Suprapubic skin (tissue), 4 donors: ENCODE measurements around the gene DHRS9. TPM values are rescaled to one million over a fixed set of nuclear protein-coding genes. Genes with fewer than 3 reads are reported as not detected.

Experiments used
- DNase-seq, 2 donors: peaks; one replicate each; pipeline ENCODE4 v3.0.0-alpha.2; 2019; ENCODE audit warnings: low spot score in 2 of 2
- H3K27ac ChIP-seq: fragments of 200-600 bp; sonication (generic); one replicate; pipeline ENCODE4 v1.5.1; 2019
- H3K27me3 ChIP-seq: fragments of 200-600 bp; sonication (generic); one replicate; pipeline ENCODE4 v1.5.1; 2019
- H3K36me3 ChIP-seq: fragments of 200-600 bp; sonication (generic); one replicate; pipeline ENCODE4 v1.5.1; 2019
- H3K4me1 ChIP-seq: fragments of 200-600 bp; sonication (generic); one replicate; pipeline ENCODE4 v1.5.1; 2019
- H3K4me3 ChIP-seq: fragments of 200-600 bp; sonication (generic); one replicate; pipeline ENCODE4 v1.5.1; 2019; ENCODE audit warnings: mild to moderate bottlenecking
- H3K9me3 ChIP-seq: fragments of 200-600 bp; sonication (generic); one replicate; pipeline ENCODE4 v1.5.1; 2019
- EP300 ChIP-seq: sonication (generic); formaldehyde crosslinking; IDR thresholded peaks from one replicate; pipeline ENCODE4 v1.6.1; 2017; ENCODE audit warnings: antibody characterized with exemption
- POLR2A ChIP-seq, 2 donors: fragments of 450-650 bp; IDR thresholded peaks; one replicate each; pipeline ENCODE4 v1.6.1; 2017; ENCODE audit warnings: antibody characterized with exemption in 2 of 2, mild to moderate bottlenecking in 2 of 2, moderate library complexity in 2 of 2
- POLR2AphosphoS5 ChIP-seq, 3 donors: sonication (generic); formaldehyde crosslinking; IDR thresholded peaks; one replicate each; pipeline ENCODE4 v1.6.1; 2017; ENCODE audit warnings: antibody characterized with exemption in 3 of 3
- WGBS: methylation state at CpG from one replicate; pipeline ENCODE4 v1.1.5; 2018; 5-methylcytosine and 5-hydroxymethylcytosine counted together
- total RNA-seq, 4 donors: library from RNA; depleted of rRNA; stranded (reverse); fragments of >200 nt; gene quantifications; one replicate each; pipeline ENCODE4 v1.1.0, GENCODE V29; 2016
- TF ChIP-seq, protein P1 (sequence below), 2 donors: fragments of 200-600 bp in 1 of 2; fragments of 450-650 bp in 1 of 2; sonication (generic) in 1 of 2; IDR thresholded peaks; one replicate each; pipeline ENCODE4 v1.5.1; 2016 to 2019; ENCODE audit warnings: antibody characterized with exemption in 2 of 2, mild to moderate bottlenecking in 1 of 2, moderate library complexity in 1 of 2

The DHRS9 gene
- total RNA-seq, 4 donors from 2014 or later = 2.0 to 3.9 (median 2.3) TPM

DNA sequence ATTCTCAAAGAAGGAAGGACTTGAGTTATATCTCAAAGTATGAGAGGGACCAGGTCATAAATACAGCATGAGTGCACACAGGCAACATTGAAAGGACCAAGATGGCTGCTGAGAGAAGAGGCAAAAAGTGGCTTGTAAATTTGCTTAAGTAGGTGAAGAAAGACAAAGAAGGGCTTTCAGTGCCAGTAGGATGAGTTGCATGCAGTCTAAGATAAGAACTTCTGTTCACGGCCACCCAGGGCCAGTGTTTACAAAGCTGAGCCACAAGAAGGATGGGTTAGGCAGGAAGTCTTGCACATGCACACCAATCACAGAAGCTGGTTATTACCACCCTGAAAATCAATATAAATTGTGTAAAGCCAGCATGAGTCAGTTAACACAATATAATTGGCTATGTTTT is 35.1 kb upstream of the DHRS9 start:
- H3K9me3 ChIP-seq = no peaks in the 10 kb centered on the region
- no peaks in the 10 kb centered on the region for H3K36me3 ChIP-seq
- DNase-seq = no peak
- H3K4me1 ChIP-seq = peaks cover 4% of the 10 kb centered on the region
- WGBS = 66% methylated on average over 1 of the region's 1 CpG
- no peak overlapping the region for H3K4me3 ChIP-seq
- no peak for TF ChIP-seq EP300
- H3K27me3 ChIP-seq = no peaks in the 10 kb centered on the region
- H3K27ac ChIP-seq = no peak overlapping the region

DNA sequence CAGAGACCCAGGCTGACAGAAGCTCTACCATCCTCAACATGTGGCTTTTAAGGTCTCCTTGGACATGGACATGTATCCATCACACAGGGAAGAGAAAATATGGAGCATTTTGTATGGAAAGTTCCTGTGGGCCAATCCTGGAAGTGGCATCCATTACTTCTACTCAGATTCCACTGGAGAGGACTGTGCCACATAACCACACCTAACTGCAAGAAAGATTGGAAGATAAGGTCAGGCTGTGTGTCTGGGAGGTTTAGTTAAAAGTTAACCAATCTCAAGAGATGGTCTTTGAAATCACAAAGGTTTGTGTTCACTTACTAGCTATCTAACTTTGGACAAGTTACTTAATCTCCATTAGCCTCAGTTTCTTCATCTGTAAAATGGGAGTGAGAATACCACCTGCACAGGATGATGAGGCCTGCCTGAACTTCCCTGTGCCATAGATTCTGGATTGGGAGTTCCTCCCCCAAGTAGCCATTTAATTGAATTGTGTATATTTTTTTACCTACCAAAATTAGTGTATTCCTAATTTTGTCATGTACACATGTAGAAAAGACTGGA is 34.3 kb upstream of the DHRS9 start:
- DNase-seq = no peak
- H3K4me1 ChIP-seq = peaks cover 4% of the 10 kb centered on the region
- H3K4me3 ChIP-seq = no peak overlapping the region
- H3K27ac ChIP-seq = no peak overlapping the region
- no peaks in the 10 kb centered on the region for H3K36me3 ChIP-seq
- H3K9me3 ChIP-seq = no peaks in the 10 kb centered on the region
- TF ChIP-seq POLR2A (IDR thresholded peaks at IDR 0.05) = no peak
- no peaks in the 10 kb centered on the region for H3K27me3 ChIP-seq

DNA sequence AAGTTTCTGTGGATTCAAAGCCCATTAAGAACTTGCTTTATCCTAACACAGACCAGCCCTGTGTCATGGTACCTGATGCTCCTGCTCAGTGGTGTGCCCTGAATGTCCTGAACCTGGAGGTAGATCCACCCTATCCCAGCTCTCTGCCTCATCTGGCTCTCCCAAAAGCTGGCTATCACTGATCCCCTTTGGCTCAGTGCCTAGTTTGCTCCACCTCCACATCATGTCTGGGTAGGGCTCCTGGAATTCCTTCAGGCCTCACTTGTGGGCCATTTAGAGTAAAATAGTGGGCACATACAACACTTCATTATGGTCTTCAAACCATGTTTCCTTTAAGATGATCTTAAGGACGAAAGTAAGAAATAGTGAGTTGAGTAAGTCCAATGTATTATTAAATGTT is 33.5 kb upstream of the DHRS9 start:
- Histone ChIP-seq H3K27me3 (no peaks in the 10 kb centered on the region), H3K36me3 (no peaks in the 10 kb centered on the region), H3K4me1 (peaks cover 4% of the 10 kb centered on the region), H3K4me3 (no peak overlapping the region), H3K9me3 (no peaks in the 10 kb centered on the region), H3K27ac (no peak overlapping the region)
- no peak for DNase-seq
- TF ChIP-seq EP300 = no peak
- no peak for TF ChIP-seq POLR2A (IDR thresholded peaks at IDR 0.05)
- TF ChIP-seq, protein P1, sequence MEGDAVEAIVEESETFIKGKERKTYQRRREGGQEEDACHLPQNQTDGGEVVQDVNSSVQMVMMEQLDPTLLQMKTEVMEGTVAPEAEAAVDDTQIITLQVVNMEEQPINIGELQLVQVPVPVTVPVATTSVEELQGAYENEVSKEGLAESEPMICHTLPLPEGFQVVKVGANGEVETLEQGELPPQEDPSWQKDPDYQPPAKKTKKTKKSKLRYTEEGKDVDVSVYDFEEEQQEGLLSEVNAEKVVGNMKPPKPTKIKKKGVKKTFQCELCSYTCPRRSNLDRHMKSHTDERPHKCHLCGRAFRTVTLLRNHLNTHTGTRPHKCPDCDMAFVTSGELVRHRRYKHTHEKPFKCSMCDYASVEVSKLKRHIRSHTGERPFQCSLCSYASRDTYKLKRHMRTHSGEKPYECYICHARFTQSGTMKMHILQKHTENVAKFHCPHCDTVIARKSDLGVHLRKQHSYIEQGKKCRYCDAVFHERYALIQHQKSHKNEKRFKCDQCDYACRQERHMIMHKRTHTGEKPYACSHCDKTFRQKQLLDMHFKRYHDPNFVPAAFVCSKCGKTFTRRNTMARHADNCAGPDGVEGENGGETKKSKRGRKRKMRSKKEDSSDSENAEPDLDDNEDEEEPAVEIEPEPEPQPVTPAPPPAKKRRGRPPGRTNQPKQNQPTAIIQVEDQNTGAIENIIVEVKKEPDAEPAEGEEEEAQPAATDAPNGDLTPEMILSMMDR (IDR thresholded peaks at IDR 0.05) = no peak
- no peak for TF ChIP-seq POLR2AphosphoS5 (IDR thresholded peaks at IDR 0.05)
- 92% methylated on average over 1 of the region's 1 CpG for WGBS

DNA sequence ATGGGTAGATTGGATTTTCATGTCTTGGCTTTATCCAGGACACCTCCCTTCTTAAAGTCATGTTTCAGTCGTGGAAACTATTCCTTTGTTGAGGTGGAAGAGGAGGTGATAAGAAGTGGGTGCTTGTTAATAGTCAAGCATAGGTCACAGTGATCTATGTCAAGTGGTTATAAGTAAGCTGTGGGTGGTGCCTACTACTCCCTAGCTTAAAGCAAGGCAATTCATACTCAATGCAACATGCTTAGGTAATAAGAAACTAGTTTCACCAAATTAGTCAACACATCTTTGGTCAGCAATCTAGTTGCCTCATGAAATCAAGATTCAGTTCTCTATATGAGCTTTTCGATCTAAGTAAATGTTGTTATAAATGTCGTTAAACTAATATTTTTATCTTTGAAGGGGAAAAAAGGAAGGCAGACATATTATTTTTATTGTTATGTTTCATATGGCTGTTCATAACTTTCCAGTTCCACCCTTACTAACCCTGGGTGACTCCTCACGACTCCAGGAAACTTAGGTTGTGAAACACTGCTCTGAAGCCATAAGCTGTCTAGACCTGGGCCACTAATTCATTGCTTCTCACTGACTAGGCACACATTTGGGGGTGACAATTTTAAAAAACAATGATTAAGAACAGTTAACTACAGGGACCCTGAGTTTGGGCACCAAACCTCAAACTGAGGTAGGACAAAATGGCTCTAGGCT is 32.5 kb upstream of the DHRS9 start:
- TF ChIP-seq POLR2A (IDR thresholded peaks at IDR 0.05) (no peak), EP300 (no peak), POLR2AphosphoS5 (IDR thresholded peaks at IDR 0.05) (no peak)
- TF ChIP-seq, protein P1 (IDR thresholded peaks at IDR 0.05) = no peak
- H3K27ac ChIP-seq = no peak overlapping the region
- no peak overlapping the region for H3K4me3 ChIP-seq
- no peak for DNase-seq
- peaks cover 4% of the 10 kb centered on the region for H3K4me1 ChIP-seq
- 66% methylated on average over 4 of the region's 4 CpGs for WGBS
- H3K9me3 ChIP-seq = no peaks in the 10 kb centered on the region
- no peaks in the 10 kb centered on the region for H3K27me3 ChIP-seq
- H3K36me3 ChIP-seq = no peaks in the 10 kb centered on the region

DNA sequence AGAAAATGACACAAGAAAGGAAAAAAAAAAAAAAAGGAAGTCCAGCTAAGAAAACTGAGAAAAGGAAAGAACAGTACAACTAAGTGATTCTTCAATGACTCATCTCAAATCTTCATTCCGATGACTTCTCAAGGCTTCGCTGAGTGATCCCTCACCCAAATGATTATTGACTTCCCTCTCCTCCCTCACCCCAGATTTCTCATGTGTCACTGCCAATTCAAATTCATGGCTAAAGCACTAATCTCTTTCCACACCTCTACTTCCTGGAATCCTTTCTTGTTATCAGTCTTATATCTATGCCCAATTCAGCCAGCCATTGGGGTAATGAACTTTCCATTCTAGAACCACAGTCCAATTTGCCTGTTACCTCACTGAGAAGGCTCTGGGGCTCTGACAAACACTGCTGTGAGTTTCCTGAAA is 31.0 kb upstream of the DHRS9 start:
- H3K4me3 ChIP-seq = no peak overlapping the region
- no peaks in the 10 kb centered on the region for H3K9me3 ChIP-seq
- no peak for DNase-seq
- no peak overlapping the region for H3K27ac ChIP-seq
- H3K27me3 ChIP-seq = no peaks in the 10 kb centered on the region
- peaks cover 4% of the 10 kb centered on the region for H3K4me1 ChIP-seq
- no peaks in the 10 kb centered on the region for H3K36me3 ChIP-seq
- WGBS = 35% methylated on average over 2 of the region's 2 CpGs
- TF ChIP-seq POLR2AphosphoS5 (IDR thresholded peaks at IDR 0.05) = no peak
- TF ChIP-seq POLR2A (IDR thresholded peaks at IDR 0.05) = no peak
- no peak for TF ChIP-seq EP300
- TF ChIP-seq, protein P1 (IDR thresholded peaks at IDR 0.05) = no peak

DNA sequence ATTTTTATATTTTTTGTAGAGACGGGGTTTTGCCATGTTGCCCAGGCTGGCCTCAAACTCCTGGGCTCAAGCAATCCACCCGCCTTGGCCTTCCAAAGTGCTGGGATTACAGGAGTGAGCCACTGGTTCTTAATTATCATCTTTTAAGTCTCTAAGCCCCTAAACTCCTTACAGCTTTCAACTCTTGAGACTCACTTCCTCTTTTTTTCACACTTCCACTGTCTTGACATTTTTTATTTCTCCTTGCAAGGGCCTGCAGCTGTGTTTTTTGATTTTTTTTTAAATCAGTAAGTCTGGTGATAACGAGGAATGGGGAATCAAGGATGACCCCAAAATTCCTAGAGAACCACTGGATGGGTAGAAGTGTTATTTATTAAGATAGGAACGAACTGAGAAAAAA is 29.7 kb upstream of the DHRS9 start:
- TF ChIP-seq, protein P1 (IDR thresholded peaks at IDR 0.05) = no peak
- TF ChIP-seq POLR2AphosphoS5 (IDR thresholded peaks at IDR 0.05) (no peak), EP300 (no peak), POLR2A (IDR thresholded peaks at IDR 0.05) (no peak)
- H3K9me3 ChIP-seq = peaks cover 6% of the 10 kb centered on the region
- DNase-seq = no peak
- WGBS = 74% methylated on average over 4 of the region's 4 CpGs
- H3K4me1 ChIP-seq = peaks cover 4% of the 10 kb centered on the region
- no peak overlapping the region for H3K4me3 ChIP-seq
- H3K36me3 ChIP-seq = no peaks in the 10 kb centered on the region
- no peaks in the 10 kb centered on the region for H3K27me3 ChIP-seq
- no peak overlapping the region for H3K27ac ChIP-seq
